GM19239 (cell line): ENCODE measurements around the gene NIT2.
A peak's percentile ranks its signal among the peaks of the same experiment; 100 is the strongest.
"Not testable (repeated sequence)": the region's sequence is repeated elsewhere in the genome, so short reads cannot be mapped to it uniquely, and the experiment has no call there.

Source experiments
- DNase-seq: peaks from one replicate; pipeline ENCODE4 v3.0.0; 2011; ENCODE audit warnings: low spot score; ENCODE audit not compliant: insufficient read length
- FAIRE-seq: peaks from 2 replicates; lab custom pipeline; 2011; peaks lifted over from hg19 to GRCh38; lab: Jason Lieb, UNC

Gene NIT2

GRCh38 chr3:100334488-100335351, at the start of gene NIT2:
Gene NIT2 (plus strand): TSS chr3:100334757. CDS start chr3:100334792, 35 bp downstream.
- peak; percentile 81 for DNase-seq
- peak; percentile 84 for FAIRE-seq

GRCh38 chr3:100288288-100288894, 46.2 kb upstream of the NIT2 start:
- FAIRE-seq, result no peak
- DNase-seq, result no peak

- DNase-seq (no peak), FAIRE-seq (peak; percentile 21)
These were observed 45.2 kb upstream of the NIT2 start for GRCh38 chr3:100289339-100289738.

GRCh38 chr3:100295089-100295488, 39.5 kb upstream of the NIT2 start:
- DNase-seq, result no peak
- FAIRE-seq, result no peak

GRCh38 chr3:100297784-100298183, 36.8 kb upstream of the NIT2 start:
- no peak for DNase-seq
- FAIRE-seq, result no peak

GRCh38 chr3:100299016-100299415, 35.5 kb upstream of the NIT2 start:
- FAIRE-seq, result no peak
- DNase-seq, result no peak

GRCh38 chr3:100306695-100307094, 27.9 kb upstream of the NIT2 start:
- FAIRE-seq (peak; percentile 11), DNase-seq (no peak)

- no peak for FAIRE-seq
These were observed 24.1 kb upstream of the NIT2 start for GRCh38 chr3:100310355-100310965.

GRCh38 chr3:100311011-100311410, 23.5 kb upstream of the NIT2 start:
- DNase-seq (no peak), FAIRE-seq (no peak)

More at GRCh38 chr3:100310355-100310965, 24.1 kb upstream of the NIT2 start:
- no peak for DNase-seq

- DNase-seq, result no peak
- FAIRE-seq, result peak; percentile 86
These were observed 17.9 kb upstream of the NIT2 start for GRCh38 chr3:100316641-100317069.

GRCh38 chr3:100317912-100318311, 16.6 kb upstream of the NIT2 start:
- FAIRE-seq (peak; percentile 88), DNase-seq (no peak)

- FAIRE-seq (no peak), DNase-seq (no peak)
These were observed 14.6 kb upstream of the NIT2 start for GRCh38 chr3:100319951-100320350.

- no peak for FAIRE-seq
- no peak for DNase-seq
These were observed 10.5 kb upstream of the NIT2 start for GRCh38 chr3:100324044-100324443.

GRCh38 chr3:100325827-100326226, 8.7 kb upstream of the NIT2 start:
- DNase-seq, result no peak
- FAIRE-seq, result no peak

- FAIRE-seq, DNase-seq: not testable (repeated sequence)
These were observed 7.2 kb upstream of the NIT2 start for GRCh38 chr3:100327377-100327776.

GRCh38 chr3:100329800-100330489, 4.6 kb upstream of the NIT2 start:
- DNase-seq, result no peak
- no peak for FAIRE-seq

- FAIRE-seq (no peak), DNase-seq (no peak)
These were observed 3.9 kb upstream of the NIT2 start for GRCh38 chr3:100330651-100331050.

- no peak for DNase-seq
- FAIRE-seq, result no peak
These were observed 2.9 kb upstream of the NIT2 start for GRCh38 chr3:100331660-100332059.

- no peak for DNase-seq
- FAIRE-seq, result no peak
These were observed 1.5 kb upstream of the NIT2 start for GRCh38 chr3:100333051-100333450.

- DNase-seq (no peak), FAIRE-seq (no peak)
These were observed 528 bp upstream of the NIT2 start for GRCh38 chr3:100333970-100334487.
